Umbilical cord (tissue), 2 donors: Measurements from ENCODE around the gene BTBD7. TPM values are rescaled to one million over a fixed set of nuclear protein-coding genes. Genes with fewer than 3 reads are reported as not detected.

Source experiments
- DNase-seq: peaks from one replicate; pipeline ENCODE4 v3.0.0-alpha.2; 2015; ENCODE audit warnings: low spot score
- total RNA-seq: library from RNA; depleted of rRNA; stranded (reverse); fragments of >200 nt; gene quantifications from one replicate; pipeline ENCODE4 v1.2.3, GENCODE V29; 2014; ENCODE audit warnings: low replicate concordance; ENCODE audit not compliant: insufficient read depth

The BTBD7 gene
- total RNA-seq, 1 donor from 2014 or later: 54.7 TPM

DNA sequence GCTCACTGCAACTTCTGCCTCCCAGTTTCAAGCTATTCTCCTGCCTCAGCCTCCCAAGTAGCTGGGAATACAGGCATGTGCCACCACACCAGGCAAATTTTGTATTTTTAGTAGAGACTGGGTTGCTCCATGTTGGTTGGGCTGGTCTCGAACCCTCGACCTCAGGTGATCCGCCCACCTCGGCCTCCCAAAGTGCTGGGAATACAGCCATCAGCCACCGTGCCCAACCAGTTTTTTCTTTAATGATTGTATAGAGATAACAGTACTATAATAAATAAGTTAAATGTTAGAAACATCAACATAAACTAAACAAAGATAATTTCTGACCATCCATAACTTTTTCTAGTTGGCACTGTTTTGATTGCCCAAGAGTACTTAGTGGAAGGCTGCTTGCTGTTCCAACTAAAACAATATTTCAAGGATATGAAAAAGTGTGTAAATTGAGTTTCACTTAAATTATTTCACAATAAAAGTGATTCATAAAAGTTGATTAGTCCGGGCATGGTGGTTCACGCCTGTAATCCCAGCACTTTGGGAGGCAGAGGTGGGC lies 131.6 kb downstream of the BTBD7 start:
- DNase-seq: no peak

DNA sequence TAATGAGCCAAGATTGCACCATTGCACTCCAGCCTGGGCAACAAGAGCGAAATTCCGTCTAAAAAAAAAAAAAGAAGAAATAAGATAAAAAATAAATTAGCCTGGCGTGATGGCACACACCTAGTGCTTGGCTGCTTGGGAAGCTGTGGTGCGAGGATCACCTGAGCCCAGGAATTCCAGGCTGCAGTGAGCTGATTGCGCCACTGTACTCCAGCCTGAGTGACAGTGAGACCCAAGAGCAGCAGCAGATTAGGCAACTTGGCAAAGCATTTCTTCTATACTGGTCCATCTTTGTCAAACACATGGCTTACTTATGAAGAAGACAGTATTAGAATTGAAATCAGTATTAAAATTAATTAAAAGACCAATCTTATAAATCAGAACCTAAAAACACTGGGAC lies 132.3 kb downstream of the BTBD7 start:
- DNase-seq: no peak

DNA sequence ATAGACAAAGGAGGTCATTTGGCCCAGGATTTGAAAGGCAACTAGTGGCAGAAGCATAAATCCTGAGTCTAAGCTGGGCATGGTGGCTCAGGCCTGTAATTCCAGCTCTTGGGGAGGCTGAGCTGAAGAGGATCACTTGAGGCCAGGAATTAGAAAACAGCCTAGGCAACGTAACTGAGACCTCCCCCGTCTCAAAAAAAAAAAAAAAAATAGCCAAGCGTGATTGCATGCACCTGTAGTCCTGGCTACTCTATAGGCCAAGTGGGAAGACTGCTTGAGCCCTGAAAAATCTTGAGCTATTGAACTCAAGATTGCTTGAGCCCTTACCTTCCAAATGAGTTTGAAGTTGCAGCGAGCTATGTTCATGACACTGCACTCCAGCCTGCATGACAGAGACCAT lies 133.8 kb downstream of the BTBD7 start:
- no peak for DNase-seq

DNA sequence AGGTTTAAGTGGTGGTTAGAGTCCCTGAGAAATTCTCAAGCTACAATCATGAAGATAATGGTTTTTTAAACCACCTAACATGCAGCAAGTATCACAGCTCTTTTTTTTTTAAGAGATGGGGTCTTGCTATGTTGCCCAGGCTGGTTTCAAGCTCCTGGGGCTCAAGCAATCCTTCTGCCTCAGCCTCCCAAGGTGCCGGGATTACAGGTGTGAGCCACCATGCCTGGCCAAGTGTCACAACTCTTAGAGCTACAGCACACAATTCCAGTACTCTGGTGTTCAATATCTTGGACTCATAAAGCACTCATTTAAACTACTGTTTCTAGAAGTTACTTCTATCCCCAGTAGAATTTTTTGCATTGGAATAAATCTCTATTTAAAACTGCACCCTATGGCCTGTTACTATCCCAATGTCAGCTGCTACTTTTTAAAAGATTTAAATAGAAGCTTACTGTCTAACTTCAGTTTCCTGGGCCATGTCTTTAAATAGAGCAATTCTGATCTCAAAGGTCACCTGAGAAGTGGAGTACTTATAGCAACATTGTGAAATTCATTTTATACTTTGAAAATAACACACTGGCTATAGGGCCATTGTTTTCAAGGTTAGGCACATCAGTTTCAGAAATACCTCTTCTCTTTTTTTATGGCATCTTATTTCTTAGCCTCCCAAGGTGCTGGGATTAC lies 137.4 kb downstream of the BTBD7 start:
- no peak for DNase-seq

Other genes with a start within 250 kb of the BTBD7 start
- gene ITPK1, start 217.1 kb downstream of the BTBD7 start, total RNA-seq: 14.7 TPM
- 21.4 TPM for gene MOAP1, start 148.1 kb downstream of the BTBD7 start, total RNA-seq
- 4.8 TPM for gene LYSET, start 147.7 kb downstream of the BTBD7 start, total RNA-seq
- gene GON7, start 126.0 kb downstream of the BTBD7 start, total RNA-seq: 3.9 TPM
- gene UBR7, start 125.8 kb downstream of the BTBD7 start, total RNA-seq: 24.6 TPM
- not detected for gene COX8C, start 14.1 kb upstream of the BTBD7 start, total RNA-seq
- gene UNC79, start 97.9 kb upstream of the BTBD7 start, total RNA-seq: 2.4 TPM